LoVo (cell line): ENCODE data around the gene TCP11L1.
"Not testable (repeated sequence)": the region's sequence is repeated elsewhere in the genome, so short reads cannot be mapped to it uniquely, and the experiment has no call there.

Source experiments
- DNase-seq: peaks from one replicate; pipeline ENCODE4 v3.0.0-alpha.2; 2016; ENCODE audit warnings: low spot score

Gene TCP11L1

DNA sequence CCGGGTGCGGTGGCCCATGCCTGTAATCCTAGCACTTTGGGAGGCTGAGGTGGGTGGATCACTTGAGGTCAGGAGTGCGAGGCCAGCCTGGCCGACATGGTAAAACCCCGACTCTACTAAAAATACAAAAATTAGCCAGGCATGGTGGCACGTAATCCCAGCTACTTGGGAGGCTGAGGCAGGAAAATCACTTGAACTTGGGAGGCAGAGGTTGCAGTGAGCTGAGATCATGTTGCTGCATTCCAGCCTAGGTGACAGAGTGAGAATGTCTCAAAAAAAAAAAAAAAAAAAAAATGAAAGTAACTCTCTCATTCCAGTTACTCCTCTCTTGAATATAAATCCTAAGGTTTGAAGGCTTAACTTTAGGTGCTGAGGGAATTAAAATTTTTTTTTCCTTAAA, 10.2 kb upstream of the TCP11L1 start:
- not testable (repeated sequence) for DNase-seq

DNA sequence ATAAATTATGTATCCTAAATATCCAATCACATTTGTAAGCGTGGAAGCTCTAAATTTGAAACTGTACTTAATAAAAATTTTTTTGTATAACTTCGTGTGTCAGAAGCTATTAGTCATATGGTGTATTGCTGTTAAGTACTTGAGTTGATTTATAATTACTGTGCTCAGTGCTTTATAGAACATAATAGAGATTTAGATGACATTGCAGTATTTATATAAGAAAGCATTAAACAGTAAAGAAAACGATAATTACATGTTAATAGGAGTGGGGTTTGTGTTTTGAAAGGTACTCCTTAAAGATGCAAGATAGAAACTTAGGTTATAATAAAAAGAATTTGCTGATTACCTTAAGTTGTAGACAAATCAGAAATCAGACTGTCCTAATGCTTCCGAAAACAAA, 5.9 kb upstream of the TCP11L1 start:
- no peak for DNase-seq

DNA sequence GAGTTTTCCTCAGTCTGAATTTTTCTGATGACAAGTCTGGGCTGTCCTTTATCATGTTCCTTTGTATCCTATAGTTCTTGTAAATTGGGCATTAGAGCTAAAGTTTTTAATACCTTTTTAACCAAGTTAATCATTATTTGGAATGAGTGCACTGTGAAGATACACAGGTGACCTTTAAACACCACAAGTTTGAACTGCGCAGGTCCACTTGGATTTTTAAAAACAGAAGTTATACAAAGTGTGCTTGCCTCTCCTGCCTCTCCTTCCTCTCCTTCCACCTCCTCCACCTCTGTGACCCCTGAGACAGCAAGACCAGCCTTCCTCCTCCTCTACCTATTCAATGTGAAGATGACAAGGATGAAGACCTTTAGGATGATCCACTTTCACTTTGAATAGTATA, 4.4 kb upstream of the TCP11L1 start:
- no peak for DNase-seq

- no peak for DNase-seq
Observed at GRCh38 chr11:33040033-33040861, 875 bp downstream of the TCP11L1 start.

DNA sequence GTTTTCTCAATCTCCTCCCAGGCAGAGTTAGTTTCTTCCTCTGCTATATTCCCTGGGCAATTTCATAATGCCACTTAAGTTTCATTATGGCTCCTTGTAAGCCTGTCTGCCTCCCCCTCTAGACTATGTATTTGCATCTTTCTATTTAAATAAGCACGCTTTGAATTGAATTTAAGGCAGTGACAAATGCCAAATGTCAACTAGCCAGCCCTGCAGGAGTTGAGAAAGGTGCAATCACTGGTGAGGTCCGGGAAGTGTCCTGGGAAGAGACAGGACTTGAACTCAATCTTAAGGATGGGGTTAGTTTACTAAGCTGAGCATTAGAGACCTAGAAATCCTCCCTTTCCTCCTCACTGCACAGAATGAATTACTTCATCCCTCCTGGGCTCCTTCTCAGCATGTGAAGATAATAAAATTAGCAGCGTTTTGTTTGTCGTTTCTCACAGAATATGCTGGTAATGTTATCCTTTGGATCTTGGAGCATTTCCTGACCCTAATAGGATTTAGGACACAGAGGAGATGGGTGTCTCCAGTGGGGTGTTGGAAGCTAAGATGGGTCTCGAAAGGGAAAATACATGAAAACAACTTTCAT, 1.6 kb downstream of the TCP11L1 start:
- no peak for DNase-seq

- DNase-seq, result no peak
Observed at GRCh38 chr11:33043221-33043830, 4.0 kb downstream of the TCP11L1 start.

- peak; percentile 40 for DNase-seq
Observed at GRCh38 chr11:33044285-33044756, 4.9 kb downstream of the TCP11L1 start.

DNA sequence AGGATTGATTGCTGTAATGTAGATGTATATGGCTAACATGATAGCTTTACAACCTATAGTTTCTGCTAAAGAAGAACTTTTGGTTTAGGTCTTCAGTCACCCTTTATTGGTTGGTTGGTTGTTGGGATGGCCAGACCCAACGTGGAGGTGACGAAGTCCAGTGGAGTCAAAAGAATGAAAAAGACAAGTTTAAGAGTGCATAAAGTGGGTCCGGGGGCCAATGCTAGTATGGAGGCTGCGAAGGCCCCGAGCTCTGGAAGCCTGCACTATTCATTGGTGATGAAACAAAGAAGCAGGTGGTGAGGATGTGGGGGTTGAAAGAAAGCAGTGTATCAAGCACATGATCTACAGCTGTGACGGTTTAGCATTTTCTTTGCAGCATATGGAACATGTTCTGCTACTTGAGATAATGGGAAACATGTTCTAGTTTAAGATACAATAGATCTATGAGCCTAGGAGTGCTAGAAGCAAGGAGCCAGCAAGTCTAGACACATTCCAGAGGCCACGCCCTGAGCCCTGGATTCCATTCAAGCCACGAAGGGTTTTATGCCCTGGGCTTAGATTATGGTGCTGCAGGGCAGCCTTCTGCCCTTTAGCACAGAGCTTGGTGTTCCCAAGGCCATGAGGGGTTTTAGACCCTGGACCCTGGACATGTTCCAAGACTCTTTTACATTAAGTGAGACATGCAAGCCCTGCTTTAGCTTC, 6.3 kb downstream of the TCP11L1 start:
- peak; percentile 73 for DNase-seq

DNA sequence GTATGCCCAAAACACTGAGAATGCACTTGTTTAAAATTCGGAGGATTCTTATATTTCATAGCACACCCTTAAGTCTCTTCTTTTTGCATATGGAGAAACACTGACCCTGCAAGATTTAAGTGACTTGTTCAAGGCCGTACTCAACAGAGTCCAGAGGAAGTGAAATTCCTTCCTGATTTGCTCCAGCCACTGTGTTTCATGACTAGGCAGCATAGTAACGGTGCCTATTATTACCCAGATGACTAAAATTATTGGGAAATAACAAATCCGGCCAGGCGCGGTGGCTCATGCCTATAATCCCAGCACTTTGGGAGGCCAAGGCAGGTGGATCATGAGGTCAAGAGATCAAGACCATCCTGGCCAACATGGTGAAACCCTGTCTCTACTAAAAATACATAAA, 9.3 kb downstream of the TCP11L1 start:
- DNase-seq, result not testable (repeated sequence)

DNA sequence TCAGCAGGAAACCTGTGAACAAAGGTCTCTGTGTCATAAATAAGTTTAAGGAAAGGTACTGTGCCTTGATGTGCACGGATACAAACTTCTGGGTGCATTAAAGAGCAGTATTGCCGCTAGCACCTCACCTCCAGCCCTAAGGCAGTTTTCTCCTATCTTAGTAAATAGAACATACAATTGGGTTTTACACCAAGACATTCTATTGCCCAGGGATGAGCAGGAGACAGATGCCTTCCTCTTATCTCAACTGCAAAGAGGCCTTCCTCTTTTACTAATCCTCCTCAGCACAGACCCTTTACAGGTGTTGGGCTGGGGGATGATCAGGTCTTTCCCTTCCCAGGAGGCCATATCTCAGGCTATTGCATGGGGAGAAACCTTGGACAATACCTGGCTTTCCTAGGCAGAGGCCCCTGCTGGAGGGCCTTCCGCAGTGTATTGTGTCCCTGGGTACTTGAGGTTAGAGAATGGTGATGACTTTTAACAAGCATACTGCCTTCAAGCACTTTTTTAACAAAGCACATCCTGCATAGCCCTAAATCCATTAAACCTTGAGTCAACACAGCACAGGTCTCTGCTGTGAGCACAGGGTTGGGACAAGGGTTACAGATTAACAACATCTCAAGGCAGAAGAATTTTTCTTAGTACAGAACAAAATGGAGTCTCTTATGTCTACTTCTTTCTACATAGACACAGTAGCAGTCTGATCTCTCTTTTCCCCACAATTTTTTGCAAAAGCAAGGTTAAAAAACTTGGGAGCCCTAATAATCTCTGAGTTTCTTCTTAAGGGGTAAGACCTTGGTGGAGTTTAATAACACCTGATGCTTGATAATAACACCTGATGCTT, 10.4 kb downstream of the TCP11L1 start:
- not testable (repeated sequence) for DNase-seq

DNA sequence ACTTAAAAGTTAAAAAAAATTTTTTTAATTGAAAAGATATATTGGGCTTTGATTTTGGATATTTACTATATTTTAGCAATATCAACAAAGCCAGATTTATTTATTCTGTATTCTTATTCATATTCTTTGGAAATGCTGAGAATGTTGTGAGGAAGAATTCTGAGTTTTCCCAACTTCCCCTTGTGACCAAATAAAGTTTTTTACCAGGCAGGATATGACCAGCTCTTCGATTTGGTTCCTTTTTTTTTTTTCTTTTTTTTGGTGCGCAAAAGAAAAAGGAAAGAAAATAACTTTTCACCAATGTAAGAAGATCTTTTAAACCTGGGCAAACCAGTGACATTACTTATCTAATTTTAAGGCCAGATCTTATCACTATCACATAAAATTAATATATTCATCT, 12.9 kb downstream of the TCP11L1 start:
- DNase-seq, result no peak

DNA sequence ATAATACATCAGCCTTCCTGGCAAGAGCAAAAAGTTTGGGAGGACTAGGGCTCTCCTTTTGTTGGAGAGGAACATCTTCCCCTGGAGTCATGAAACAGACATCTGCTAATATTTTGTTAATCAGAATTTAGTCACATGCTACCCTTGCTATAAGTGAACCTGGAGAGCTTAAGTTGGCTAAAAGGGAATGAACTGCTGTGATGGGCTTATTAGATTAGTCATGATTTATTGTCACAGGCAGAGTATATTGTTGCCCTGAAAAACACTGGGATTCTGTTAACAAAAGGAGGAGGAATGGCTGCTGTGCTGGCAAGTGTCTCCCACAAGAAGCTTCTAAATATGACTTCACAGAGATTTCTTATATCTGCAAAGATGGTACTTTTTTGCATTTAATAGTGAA, 16.0 kb downstream of the TCP11L1 start:
- no peak for DNase-seq

- no peak for DNase-seq
Observed at GRCh38 chr11:33057284-33057683, 17.9 kb downstream of the TCP11L1 start.

- DNase-seq, result no peak
Observed at GRCh38 chr11:33059331-33060007, 20.1 kb downstream of the TCP11L1 start.

GRCh38 chr11:33060271-33060670, 20.9 kb downstream of the TCP11L1 start:
- DNase-seq, result no peak

- no peak for DNase-seq
Observed at GRCh38 chr11:33062137-33062536, 22.8 kb downstream of the TCP11L1 start.

DNA sequence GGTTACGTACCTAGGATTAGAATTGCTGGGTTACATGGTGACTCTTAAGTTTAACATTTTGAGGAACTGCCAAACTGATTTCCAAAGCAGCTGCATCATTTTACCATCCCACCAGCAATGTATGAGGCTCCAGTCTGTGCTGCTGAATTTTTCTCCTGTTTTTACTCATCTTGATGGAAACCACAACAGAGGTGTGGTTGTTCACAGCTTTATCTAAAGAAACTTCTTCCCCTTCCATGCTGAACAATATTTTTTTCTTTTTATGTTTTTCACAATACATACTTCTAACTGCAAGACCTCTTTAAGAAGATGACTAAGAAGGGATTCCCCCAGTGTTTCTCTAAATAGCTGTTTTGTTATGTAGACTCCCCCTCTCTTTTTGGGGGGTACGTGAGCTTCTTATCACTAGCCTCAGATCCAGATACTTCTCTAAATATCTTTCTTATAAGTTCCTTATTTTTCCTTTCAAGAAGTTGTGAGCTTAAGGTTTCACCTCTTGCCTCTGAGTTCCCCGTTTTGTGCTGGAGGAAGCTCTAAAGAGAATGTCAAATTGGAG, 24.0 kb downstream of the TCP11L1 start:
- no peak for DNase-seq

GRCh38 chr11:33064033-33064825, 24.9 kb downstream of the TCP11L1 start:
- DNase-seq, result no peak

- no peak for DNase-seq
Observed at GRCh38 chr11:33064866-33065265, 25.5 kb downstream of the TCP11L1 start.
